Right atrium auricular region (tissue), 2 donors: ENCODE results near the gene VSIG10. TPM values are rescaled to one million over a fixed set of nuclear protein-coding genes. Genes with fewer than 3 reads are reported as not detected.
"Not testable (repeated sequence)": the region's sequence is repeated elsewhere in the genome, so short reads cannot be mapped to it uniquely, and the experiment has no call there.

Source experiments
- DNase-seq: peaks from one replicate; pipeline ENCODE4 v3.0.0-alpha.2; 2019; ENCODE audit warnings: low spot score
- H3K27ac ChIP-seq, 2 donors: fragments of 200-600 bp; sonication (generic); 1 replicate in 1 of 2; 2 replicates in 1 of 2; pipeline ENCODE4 v1.5.1; 2016 to 2019
- H3K27me3 ChIP-seq, 2 donors: fragments of 200-600 bp; sonication (generic); one replicate each; pipeline versions ENCODE4 v1.5.1 to v1.6.0; 2017 to 2019
- H3K36me3 ChIP-seq: fragments of 200-600 bp; sonication (generic); one replicate; pipeline ENCODE4 v1.5.1; 2016
- H3K4me1 ChIP-seq, 2 donors: fragments of 200-600 bp; sonication (generic); one replicate each; pipeline versions ENCODE4 v1.5.1 to v1.6.0; 2017 to 2019
- H3K4me3 ChIP-seq, 2 donors: fragments of 200-600 bp; sonication (generic); 1 replicate in 1 of 2; 2 replicates in 1 of 2; pipeline ENCODE4 v1.5.1; 2017 to 2019; ENCODE audit warnings: mild to moderate bottlenecking in 1 of 2, moderate library complexity in 1 of 2
- H3K9me3 ChIP-seq, 2 donors: fragments of 200-600 bp; sonication (generic); one replicate each; pipeline ENCODE4 v1.5.1; 2019
- total RNA-seq, 2 donors: library from RNA; depleted of rRNA; stranded (reverse); fragments of >200 nt; gene quantifications; one replicate each; pipeline ENCODE4 v1.1.0, GENCODE V29; 2016
- TF ChIP-seq, protein P1 (sequence below), 2 donors: fragments of 200-600 bp; sonication (generic); IDR thresholded peaks; one replicate each; pipeline ENCODE4 v1.5.1; 2019; ENCODE audit warnings: antibody characterized with exemption in 2 of 2

VSIG10 gene
- total RNA-seq, 2 donors from 2014 or later: 11.0 to 12.4 TPM

DNA sequence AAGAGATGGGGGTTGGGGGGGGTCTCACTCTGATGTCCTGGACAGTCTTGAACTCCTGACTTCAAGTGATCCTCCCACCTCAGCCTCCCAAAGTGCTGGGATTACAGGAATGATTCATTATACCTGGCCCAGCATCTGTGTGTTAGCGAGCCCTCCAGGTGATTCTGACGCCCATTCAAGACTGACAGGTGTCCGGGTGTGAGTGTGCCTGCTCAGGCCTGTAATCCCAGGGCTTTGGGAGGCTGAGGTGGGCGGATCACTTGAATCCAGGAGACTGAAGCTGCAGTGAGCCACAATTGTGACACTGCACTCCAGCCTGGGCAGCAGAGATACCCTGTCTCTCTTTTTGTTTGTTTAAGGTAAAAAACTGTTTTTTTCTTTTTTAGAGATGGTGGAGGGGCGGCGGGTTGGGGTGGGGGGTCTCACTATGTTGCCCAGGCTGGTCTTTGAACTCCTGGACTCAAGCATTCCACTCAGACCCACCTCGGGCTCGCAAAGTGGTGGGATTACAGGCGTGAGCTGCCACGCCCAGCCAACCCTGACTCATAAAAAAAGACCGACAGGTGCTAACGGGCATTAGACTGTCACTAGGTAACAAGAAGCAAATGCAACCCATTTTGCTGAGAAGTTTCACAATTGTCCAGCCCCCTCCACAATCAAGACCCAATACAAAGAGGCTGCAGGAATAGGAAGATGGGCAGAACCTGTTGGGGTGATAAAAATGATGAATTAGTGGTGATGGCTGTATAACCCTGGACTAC is 4.7 kb downstream of the VSIG10 start:
- H3K4me3 ChIP-seq: no peak overlapping the region
- no peaks in the 10 kb centered on the region for H3K36me3 ChIP-seq
- DNase-seq: no peak
- H3K27ac ChIP-seq: no peak overlapping the region
- TF ChIP-seq, protein P1, sequence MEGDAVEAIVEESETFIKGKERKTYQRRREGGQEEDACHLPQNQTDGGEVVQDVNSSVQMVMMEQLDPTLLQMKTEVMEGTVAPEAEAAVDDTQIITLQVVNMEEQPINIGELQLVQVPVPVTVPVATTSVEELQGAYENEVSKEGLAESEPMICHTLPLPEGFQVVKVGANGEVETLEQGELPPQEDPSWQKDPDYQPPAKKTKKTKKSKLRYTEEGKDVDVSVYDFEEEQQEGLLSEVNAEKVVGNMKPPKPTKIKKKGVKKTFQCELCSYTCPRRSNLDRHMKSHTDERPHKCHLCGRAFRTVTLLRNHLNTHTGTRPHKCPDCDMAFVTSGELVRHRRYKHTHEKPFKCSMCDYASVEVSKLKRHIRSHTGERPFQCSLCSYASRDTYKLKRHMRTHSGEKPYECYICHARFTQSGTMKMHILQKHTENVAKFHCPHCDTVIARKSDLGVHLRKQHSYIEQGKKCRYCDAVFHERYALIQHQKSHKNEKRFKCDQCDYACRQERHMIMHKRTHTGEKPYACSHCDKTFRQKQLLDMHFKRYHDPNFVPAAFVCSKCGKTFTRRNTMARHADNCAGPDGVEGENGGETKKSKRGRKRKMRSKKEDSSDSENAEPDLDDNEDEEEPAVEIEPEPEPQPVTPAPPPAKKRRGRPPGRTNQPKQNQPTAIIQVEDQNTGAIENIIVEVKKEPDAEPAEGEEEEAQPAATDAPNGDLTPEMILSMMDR (IDR thresholded peaks at IDR 0.05): no peak
- H3K4me1 ChIP-seq: peaks cover 0 to 10% of the 10 kb centered on the region in 2 donors
- no peaks in the 10 kb centered on the region for H3K9me3 ChIP-seq
- H3K27me3 ChIP-seq: no peaks in the 10 kb centered on the region

DNA sequence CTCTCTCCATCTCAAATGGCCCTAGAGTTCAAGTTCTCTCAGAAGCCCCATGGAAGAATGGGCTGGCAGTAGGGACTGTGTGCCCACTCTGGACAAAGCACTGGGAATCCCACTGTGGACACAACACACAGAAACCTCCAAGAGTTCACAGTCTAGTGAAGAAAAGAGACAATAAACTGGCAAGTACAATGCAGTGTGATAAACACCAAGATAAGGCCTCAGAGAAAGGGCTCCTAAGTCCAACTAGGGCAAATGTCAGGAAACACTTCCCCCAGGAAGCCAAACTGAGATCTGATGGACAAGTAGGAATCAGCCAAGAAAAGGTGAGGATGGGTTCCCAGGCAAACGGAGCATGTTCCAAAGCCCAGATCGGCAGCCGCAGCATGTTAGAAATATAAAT is 5.4 kb downstream of the VSIG10 start:
- Histone ChIP-seq H3K4me1 (peaks cover 0 to 10% of the 10 kb centered on the region in 2 donors), H3K27ac (no peak overlapping the region), H3K27me3 (no peaks in the 10 kb centered on the region), H3K36me3 (no peaks in the 10 kb centered on the region), H3K9me3 (no peaks in the 10 kb centered on the region), H3K4me3 (no peak overlapping the region)
- TF ChIP-seq, protein P1 (IDR thresholded peaks at IDR 0.05): no peak
- DNase-seq: no peak

DNA sequence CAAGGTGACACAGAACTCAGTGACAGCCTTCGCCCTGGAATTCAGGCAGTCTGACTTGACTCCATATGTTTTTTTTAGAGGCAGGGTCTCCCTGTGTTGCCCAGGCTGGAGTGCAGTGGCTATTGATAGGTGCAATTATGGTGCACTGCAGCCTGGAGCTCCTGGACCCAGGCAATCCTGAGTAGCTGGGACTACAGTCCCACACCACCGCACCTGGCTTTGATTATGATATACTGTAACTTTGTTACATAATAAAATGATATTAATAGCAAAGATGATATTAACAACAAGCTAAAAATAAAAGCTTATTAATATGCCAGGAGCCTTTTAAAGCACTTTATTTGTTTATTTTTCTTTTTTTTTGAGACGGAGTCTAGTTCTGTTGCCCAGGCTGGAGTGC is 9.8 kb downstream of the VSIG10 start:
- H3K36me3 ChIP-seq: peaks cover 8% of the 10 kb centered on the region
- H3K27ac ChIP-seq: no peak overlapping the region
- no peaks in the 10 kb centered on the region for H3K9me3 ChIP-seq
- DNase-seq: no peak
- no peaks in the 10 kb centered on the region for H3K4me1 ChIP-seq
- TF ChIP-seq, protein P1 (IDR thresholded peaks at IDR 0.05): no peak
- no peak overlapping the region for H3K4me3 ChIP-seq
- H3K27me3 ChIP-seq: no peaks in the 10 kb centered on the region

DNA sequence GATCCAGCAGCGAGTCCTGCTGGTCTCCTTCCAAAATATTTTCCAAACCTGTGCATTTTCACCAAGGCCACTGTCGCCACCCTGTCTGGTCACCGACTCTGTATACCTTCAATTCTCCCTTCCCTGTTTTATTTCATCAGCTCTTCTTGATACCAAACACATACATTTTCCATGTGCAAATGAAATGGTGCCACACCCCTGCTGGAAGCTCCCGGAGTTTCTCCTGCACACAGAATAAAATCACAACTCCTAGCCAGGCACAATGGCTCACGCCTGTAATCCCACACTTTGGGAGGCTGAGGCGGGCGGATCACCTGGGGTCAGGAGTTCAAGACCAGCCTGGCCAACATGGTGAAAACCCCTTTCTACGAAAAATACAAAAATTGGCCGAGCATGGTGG is 14.0 kb downstream of the VSIG10 start:
- TF ChIP-seq, protein P1 (IDR thresholded peaks at IDR 0.05): no peak
- peaks cover 8% of the 10 kb centered on the region for H3K36me3 ChIP-seq

DNA sequence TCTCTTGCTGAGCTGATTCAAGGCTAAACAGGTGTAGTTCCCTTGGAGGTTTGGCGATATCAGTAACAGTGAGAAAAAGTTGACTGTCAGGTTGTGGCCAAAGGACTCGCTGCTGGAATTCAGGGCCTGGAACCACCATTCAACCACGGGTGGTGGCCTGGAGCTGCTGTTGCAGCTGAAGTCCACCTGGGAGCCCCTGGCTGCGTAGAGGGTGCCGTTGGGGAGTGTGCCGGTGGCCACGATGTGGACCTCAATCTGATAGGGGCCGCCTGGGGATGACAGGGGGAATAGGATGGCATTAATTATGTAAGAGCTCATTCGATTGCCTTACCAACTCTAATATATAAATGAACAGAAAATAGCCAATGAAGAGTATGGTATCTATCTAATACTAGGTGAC is 21.6 kb downstream of the VSIG10 start:
- Histone ChIP-seq H3K27ac (no peak overlapping the region), H3K4me1 (no peaks in the 10 kb centered on the region), H3K9me3 (no peaks in the 10 kb centered on the region), H3K4me3 (no peak overlapping the region), H3K27me3 (no peaks in the 10 kb centered on the region), H3K36me3 (peaks cover 13% of the 10 kb centered on the region)
- DNase-seq: no peak
- TF ChIP-seq, protein P1 (IDR thresholded peaks at IDR 0.05): no peak

More for the DNA sequence above, 14.0 kb downstream of the VSIG10 start:
- H3K4me3 ChIP-seq: no peak overlapping the region
- H3K27me3 ChIP-seq: no peaks in the 10 kb centered on the region
- no peaks in the 10 kb centered on the region for H3K9me3 ChIP-seq
- no peaks in the 10 kb centered on the region for H3K4me1 ChIP-seq
- H3K27ac ChIP-seq: no peak overlapping the region
- DNase-seq: no peak

DNA sequence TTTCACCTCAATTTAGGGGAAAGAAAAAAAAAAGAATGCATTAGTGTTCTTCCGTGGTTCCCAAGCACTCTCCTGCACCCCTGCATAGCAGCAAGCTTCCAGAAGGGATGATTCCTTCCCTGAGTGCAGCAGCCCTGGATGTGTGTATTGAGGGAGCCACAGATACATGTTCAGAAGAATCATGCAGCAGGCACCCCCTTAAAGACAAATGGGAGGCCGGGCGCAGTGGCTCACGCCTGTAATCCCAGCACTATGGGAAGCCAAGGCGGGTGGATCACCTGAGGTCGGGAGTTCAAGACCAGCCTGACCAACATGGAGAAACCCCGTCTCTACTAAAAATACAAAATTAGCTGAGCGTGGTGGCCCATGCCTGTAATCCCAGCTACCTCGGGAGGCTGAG is 22.3 kb downstream of the VSIG10 start:
- peaks cover 13% of the 10 kb centered on the region for H3K36me3 ChIP-seq
- H3K27ac ChIP-seq, H3K27me3 ChIP-seq, H3K4me3 ChIP-seq, DNase-seq, H3K9me3 ChIP-seq, H3K4me1 ChIP-seq: not testable (repeated sequence)
